SH-SY5Y (cell line): ENCODE results near the gene ZNF777.

Experiments
- GATA2 ChIP-seq: IDR thresholded peaks from 2 replicates; pipeline ENCODE4 v1.6.1; 2011; ENCODE audit warnings: mild to moderate bottlenecking, low read depth, low read length
- GATA3 ChIP-seq: IDR thresholded peaks from 2 replicates; pipeline ENCODE4 v1.6.1; 2011; ENCODE audit warnings: low read depth, mild to moderate bottlenecking, low read length, moderate library complexity

ZNF777 gene

DNA sequence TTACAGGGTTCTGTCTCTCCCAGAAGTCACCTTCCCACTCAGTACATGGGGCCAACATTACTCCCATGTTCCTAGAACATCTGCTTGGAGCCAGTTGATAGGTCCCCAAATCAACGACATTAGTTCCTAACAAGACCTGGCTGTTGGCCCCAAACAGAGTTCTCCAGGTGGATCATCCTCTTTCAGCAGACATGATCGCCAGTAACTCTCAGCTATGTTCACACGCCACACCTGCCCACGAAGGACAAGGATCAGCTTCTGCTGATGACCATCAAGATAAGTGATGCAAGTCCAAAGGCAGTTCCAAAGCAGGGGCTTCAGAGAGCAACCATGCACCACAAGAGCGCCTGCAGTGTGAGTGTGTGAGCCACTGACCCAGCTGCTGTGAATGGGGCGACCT is 11.0 kb downstream of the ZNF777 start:
- no peak for TF ChIP-seq GATA2
- no peak for TF ChIP-seq GATA3

- TF ChIP-seq GATA3 (no peak), GATA2 (no peak)
Measured at GRCh38 chr7:149448961-149449360, 11.9 kb downstream of the ZNF777 start.

DNA sequence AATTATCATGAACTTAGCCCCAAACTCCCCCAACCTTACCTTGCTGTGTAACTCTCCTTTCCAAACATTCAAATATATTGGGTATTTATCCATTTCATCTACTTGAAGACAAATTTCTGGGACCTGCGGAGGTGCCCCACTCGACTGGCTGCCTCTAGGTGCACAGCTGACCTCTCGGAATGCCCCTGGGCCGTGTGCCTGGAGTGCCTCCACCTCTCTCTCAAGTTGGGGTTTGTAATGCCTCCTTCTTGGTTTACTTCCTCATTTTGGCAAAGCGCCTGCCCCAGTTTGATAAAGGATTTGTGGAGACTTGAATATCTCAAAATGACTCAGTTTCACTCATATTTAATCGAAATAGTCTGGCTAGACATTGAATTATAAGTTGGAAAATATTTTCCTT is 16.6 kb downstream of the ZNF777 start:
- TF ChIP-seq GATA2 (no peak), GATA3 (no peak)

- TF ChIP-seq GATA2, result no peak
- no peak for TF ChIP-seq GATA3
Measured at GRCh38 chr7:149443523-149443922, 17.3 kb downstream of the ZNF777 start.

DNA sequence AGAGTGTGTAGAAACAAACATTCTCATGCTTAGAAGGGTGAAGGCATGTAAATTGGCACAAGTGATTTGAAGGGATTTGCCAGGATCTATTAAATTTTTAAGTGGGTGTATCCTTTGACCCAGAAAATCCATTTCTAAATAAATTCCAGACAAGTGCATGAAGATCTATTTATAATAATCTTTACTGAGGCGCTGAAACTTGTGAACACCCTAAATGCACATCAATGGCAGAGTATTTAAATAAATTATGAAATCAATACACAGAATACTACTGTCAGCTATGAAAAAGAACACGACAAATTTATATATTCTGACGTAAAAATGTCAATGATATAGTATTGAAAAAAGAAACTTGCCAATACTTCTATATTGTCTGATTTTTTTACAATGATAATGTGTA is 17.9 kb downstream of the ZNF777 start:
- TF ChIP-seq GATA3 (no peak), GATA2 (no peak)

DNA sequence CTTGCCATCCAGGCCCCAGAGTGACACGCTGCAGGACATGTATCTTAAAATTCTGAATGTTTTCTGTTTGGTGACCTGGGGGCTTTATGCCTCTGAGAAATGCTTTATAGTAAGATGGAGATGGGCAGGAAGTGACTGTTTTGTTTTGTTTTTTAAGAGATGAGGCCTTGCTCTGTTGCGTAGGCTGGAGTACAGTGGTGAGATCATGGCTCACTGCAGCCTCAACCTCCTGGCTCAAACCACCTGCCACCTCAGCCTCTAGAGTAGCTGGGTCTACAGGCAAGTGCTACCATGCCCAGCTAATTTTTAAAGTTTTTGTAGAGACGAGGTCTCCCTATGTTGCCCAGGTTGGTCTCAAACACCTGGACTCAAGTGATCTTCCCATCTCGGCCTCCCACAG is 20.6 kb downstream of the ZNF777 start:
- TF ChIP-seq GATA3 (no peak), GATA2 (no peak)

GRCh38 chr7:149436358-149436757 is 24.5 kb downstream of the ZNF777 start:
- TF ChIP-seq GATA3 (no peak), GATA2 (no peak)

DNA sequence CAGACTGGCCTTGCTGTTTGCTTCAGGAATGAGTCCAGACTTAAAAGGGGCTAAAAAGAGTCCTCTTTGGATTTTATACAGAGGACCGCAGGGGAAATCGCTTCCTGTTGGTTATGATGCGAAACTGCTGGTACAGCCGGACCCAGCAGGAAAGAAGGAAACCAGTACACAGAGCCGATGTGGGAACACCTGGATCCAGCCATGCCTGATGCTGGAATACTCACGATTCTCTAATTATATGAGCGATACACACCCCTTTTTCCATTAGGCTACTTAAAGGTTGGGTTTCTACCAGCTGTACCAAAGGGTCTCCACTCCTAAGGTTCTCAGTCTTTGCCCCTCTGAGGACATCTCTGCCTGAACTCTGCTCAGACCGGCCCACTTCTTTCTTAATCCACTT is 27.7 kb downstream of the ZNF777 start:
- TF ChIP-seq GATA3 (no peak), GATA2 (no peak)

DNA sequence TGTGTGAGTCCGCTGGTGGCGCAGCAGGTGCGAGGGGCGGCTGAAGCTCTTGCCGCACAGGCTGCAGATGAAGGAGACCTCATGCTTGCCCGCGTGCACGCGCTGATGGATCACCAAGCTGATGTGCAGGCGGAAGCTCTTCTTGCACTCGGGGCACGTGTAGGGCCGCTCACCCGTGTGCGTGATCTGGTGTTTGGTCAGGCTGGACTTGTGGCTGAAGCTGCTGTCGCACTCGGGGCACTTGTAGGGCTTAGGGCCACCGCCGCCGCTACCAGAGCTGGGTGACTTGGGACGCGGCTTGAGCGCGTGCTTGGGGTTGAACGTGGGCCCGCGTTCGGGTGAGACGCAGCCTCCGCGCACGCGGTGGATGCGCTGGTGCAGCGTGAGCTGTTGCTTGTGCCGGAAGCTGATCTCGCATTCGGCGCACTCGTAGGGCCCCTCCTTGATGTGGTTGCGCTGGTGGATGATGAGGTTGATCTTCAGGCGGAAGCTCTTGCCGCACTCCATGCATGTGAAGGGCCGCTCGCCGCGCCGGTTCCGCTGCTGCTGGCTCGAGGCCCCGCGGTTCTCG is 28.7 kb downstream of the ZNF777 start:
- TF ChIP-seq GATA3 (no peak), GATA2 (no peak)

DNA sequence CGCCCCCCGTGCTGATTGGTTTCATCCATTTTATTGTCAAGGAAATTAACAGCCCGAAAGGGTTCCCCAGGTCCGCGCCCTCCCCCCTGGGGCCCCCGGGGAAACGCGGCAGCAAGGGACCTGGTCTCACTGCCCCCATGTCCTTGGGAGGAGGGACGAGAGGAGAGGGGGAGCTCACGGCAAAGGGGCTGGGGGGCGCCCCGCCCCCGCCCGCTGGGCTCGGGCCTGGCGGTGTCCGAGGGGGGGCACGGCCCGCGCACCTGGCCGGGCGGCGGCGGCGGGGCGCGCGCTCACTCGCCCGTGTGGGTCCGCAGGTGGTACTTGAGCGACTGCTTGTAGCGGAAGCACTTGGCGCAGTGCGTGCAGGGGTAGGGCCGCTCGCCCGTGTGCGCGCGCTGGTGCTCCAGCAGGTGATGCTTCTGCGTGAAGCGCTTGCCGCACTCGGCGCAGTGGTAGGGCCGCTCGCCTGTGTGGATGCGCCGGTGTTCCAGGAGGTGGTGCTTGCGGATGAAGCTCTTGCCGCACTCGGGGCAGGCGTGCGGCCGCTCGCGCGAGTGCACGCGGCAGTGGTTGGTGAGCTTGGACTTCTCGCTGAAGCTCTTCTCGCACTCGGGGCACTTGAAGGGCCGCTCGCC is 29.3 kb downstream of the ZNF777 start:
- TF ChIP-seq GATA2, result no peak
- TF ChIP-seq GATA3, result no peak

DNA sequence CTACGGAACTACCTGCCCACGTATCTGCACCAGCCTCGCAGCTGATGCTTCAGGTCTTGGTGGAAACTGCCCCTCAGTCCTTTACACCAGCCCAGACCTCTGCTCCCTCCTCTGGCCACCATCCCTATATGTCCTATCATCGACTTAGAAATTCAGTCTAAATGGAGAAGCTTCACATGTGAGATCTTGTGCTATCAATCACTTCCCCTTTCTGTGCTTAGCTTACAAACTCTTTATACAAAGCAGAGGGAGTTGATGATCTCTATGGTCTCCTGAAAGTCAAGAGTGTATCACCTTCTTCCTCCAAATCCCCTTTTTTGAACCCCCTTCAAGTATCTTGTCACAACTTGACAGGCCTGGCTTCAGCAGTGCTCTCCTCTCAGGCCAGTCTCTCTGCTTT is 30.7 kb downstream of the ZNF777 start:
- TF ChIP-seq GATA2 (no peak), GATA3 (no peak)

GRCh38 chr7:149427893-149428292 is 33.0 kb downstream of the ZNF777 start:
- TF ChIP-seq GATA2, result no peak
- TF ChIP-seq GATA3, result no peak

- TF ChIP-seq GATA3, result no peak
- TF ChIP-seq GATA2, result no peak
Measured at GRCh38 chr7:149427096-149427680, 33.7 kb downstream of the ZNF777 start.

DNA sequence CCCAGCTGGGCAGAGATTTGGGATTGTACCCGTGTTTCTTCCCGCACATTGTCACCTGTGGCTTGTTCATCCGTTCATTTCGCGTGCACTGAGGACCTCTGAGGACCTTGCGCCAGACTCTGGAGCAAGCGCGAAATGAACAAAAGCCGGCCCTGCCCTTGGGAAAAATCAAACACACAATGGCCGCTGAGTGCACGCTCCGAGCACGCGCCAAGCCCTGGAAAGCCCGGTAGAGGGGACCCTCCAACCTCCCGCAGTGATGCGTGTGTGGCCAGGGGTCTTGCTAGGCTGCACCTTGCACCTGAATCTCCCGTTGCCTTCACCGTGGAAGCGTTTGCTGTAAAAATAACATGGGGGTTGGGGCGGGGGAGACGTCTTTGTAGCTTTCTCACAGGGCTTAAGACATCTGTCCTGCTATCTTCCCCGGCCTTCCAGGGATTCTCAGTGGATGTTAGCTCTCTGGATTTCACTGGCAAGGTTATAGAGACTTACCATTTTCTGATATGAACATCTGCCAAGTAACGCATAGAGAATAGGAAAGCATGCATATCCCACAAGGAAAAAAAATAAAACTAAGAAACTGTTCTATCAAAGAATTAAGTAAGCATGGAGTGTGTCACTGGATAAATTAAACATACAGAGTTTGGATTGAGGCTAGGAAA is 37.3 kb downstream of the ZNF777 start:
- TF ChIP-seq GATA2 (no peak), GATA3 (no peak)

DNA sequence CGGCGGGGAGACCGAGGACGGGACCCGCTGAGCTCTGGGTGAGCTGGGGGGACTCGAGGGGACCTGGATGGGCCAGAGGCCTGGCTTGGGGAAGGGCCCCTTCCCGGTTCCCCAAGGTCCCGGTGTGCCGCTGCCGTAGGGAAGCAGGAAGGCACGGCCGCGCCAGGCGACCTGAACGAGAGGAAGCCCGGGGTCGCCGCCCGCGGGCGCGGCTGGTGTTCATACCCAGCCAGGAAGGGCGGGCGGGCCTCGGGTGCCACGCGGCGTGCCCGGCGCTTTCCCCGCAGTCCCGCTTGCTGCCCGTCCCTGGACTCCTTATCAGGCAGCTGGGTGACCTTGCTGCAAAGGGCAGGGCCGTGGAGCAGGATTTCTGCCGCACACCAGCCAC is 38.0 kb downstream of the ZNF777 start:
- TF ChIP-seq GATA2, result no peak
- no peak for TF ChIP-seq GATA3

- TF ChIP-seq GATA2 (no peak), GATA3 (no peak)
Measured at GRCh38 chr7:149422162-149422913, 38.5 kb downstream of the ZNF777 start.

GRCh38 chr7:149420006-149420405 is 40.9 kb downstream of the ZNF777 start:
- TF ChIP-seq GATA3, result no peak
- TF ChIP-seq GATA2, result no peak
